CD4-positive, alpha-beta T cell treated with Interleukin-6 for 4 hours (primary cell): ENCODE results near the gene SUZ12.
"Not testable (repeated sequence)": the region's sequence is repeated elsewhere in the genome, so short reads cannot be mapped to it uniquely, and the experiment has no call there.

Source experiments
- DNase-seq: peaks from one replicate; pipeline ENCODE4 v3.0.0-alpha.2; 2020; ENCODE audit warnings: mixed read lengths

Gene SUZ12

GRCh38 chr17:32042266-32042665 is 105.5 kb downstream of the SUZ12 start:
- DNase-seq = not testable (repeated sequence)

- not testable (repeated sequence) for DNase-seq
Observed at GRCh38 chr17:32045611-32046010, 108.8 kb downstream of the SUZ12 start.

- not testable (repeated sequence) for DNase-seq
Observed at GRCh38 chr17:32047663-32048062, 110.9 kb downstream of the SUZ12 start.
